Liver (tissue), 3 donors: Measurements from ENCODE around the gene ZFYVE9.

Source experiments
- CTCF ChIP-seq: fragments of 150-350 bp; IDR thresholded peaks from 2 replicates; pipeline ENCODE4 v1.5.1; 2017; ENCODE audit warnings: improper control_type of control experiment, low read depth, low read length; ENCODE audit not compliant: missing input control
- EGR1 ChIP-seq, 2 donors: IDR thresholded peaks; 2 replicates each; pipeline ENCODE4 v1.6.1; 2016 to 2018; ENCODE audit warnings: antibody characterized with exemption in 2 of 2, low read depth in 2 of 2
- JUND ChIP-seq, 2 donors: IDR thresholded peaks; 2 replicates each; pipeline ENCODE4 v1.6.1; 2016; ENCODE audit warnings: antibody characterized with exemption in 2 of 2
- RAD21 ChIP-seq, 2 donors: IDR thresholded peaks; 2 replicates each; pipeline ENCODE4 v1.6.1; 2016; ENCODE audit warnings: antibody characterized with exemption in 2 of 2, mild to moderate bottlenecking in 2 of 2
- donor health status: healthy.
- donor health status: healthy.

GRCh38 chr1:52253421-52253820, 111.5 kb downstream of the ZFYVE9 start:
- TF ChIP-seq CTCF (no peak), EGR1 (IDR thresholded peaks at IDR 0.05; ENCODE audit: low read depth in 2 of 2) (no peak), JUND (IDR thresholded peaks at IDR 0.05) (no peak), RAD21 (IDR thresholded peaks at IDR 0.05) (no peak)
